Subcutaneous adipose tissue (tissue), 4 donors: ENCODE results near the gene ABCC8. TPM values are rescaled to one million over a fixed set of nuclear protein-coding genes. Genes with fewer than 3 reads are reported as not detected.

Source experiments
- CTCF ChIP-seq: fragments of 450-650 bp; IDR thresholded peaks from one replicate; pipeline ENCODE4 v1.5.1; 2016; ENCODE audit warnings: low read depth, mild to moderate bottlenecking, control low read depth, antibody characterized with exemption, moderate library complexity
- total RNA-seq, 4 donors: library from RNA; depleted of rRNA; stranded (reverse); fragments of >200 nt; gene quantifications; one replicate each; pipeline ENCODE4 v1.1.0, GENCODE V29; 2016

ABCC8 gene
- total RNA-seq, 4 donors from 2014 or later = 0.16 to 0.51 TPM; not detected in 2

DNA sequence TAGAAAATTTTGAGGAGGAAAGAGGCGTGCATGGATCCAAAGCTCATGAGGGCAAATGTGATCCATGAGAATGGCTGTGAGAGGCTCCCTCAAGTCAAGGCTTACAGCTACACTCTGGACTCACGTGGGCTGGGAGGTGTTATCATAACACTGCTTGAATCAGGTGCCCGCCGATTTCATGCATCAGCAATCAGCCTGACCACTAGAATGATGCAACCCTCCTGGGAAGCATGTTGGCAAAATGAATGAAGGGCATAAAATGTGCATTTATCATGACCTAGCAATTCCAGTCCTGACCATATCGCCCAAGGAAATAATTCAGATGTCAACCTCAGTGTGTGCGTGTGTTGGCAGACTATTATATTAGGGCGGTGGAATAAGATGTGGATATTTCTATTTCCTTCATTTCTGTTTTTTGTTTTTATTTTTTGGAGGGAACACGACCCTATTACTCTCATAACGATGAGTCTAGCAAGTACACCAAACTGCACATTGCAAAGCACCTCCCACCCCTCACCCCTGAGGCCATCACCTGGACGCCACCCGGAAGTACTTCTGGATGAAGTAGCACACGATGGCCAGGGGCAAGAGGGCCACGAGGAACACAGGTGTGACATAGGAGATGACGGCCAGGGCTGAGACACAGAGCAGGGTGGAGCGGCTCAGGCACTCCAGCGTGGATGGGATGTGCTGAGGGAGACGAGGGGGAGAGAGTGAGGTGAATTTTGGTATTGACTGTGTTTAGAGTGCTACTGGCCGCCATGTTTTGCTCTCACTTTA lies 72.5 kb downstream of the ABCC8 start:
- TF ChIP-seq CTCF = no peak

DNA sequence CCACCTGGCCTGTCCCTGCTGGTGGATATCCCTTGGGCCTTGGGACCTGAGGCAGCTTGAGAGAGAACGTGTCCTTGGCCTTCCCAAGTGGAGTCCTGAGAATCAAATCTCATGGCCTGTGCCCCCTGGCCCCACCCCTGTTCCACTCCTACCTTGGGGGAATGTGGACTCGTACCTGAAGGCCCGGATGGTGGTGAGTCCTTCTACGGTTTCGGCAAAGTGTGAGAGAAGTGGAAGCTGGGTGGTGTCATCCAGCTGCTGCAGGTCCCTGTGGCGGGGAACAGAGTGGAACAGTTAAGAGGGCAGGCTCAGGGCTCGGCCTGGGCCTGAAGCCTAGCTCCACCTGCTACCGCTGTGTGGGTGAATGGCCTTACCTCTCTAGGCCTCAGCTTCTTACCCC lies 74.2 kb downstream of the ABCC8 start:
- TF ChIP-seq CTCF = no peak

GRCh38 chr11:17401841-17402240 lies 74.8 kb downstream of the ABCC8 start:
- TF ChIP-seq CTCF = no peak

- no peak for TF ChIP-seq CTCF
Observed at GRCh38 chr11:17401316-17401715, 75.3 kb downstream of the ABCC8 start.

GRCh38 chr11:17400048-17400775 lies 76.4 kb downstream of the ABCC8 start:
- TF ChIP-seq CTCF = no peak

GRCh38 chr11:17399236-17399635 lies 77.4 kb downstream of the ABCC8 start:
- TF ChIP-seq CTCF = no peak

- no peak for TF ChIP-seq CTCF
Observed at GRCh38 chr11:17397311-17398002, 79.2 kb downstream of the ABCC8 start.
